Stimulated activated naive CD8-positive, alpha-beta T cell treated with anti-CD3 and anti-CD28 coated beads, Interleukin-15, amount 100 ng/mL, for 72 hours (primary cell): Measurements from ENCODE around the gene ESRRG.

Experiments
- ATAC-seq: fragments of 150-1000 bp; cut with Tn5 transposase; 2 replicates; pipeline ENCODE4 v1.10.0; 2021; ENCODE audit warnings: mild to moderate bottlenecking, moderate library complexity
- DNase-seq, 2 donors: peaks; one replicate each; pipeline ENCODE4 v3.0.0; 2021 to 2022
- H3K27ac Mint-ChIP-seq, 2 donors: one replicate each; pipeline ENCODE4 v1.8.0; 2022; ENCODE audit warnings: mild to moderate bottlenecking in 2 of 2, mixed read lengths in 2 of 2, moderate library complexity in 2 of 2
- H3K27me3 Mint-ChIP-seq: one replicate; pipeline ENCODE4 v1.8.0; 2022; ENCODE audit warnings: mixed read lengths
- H3K4me1 Mint-ChIP-seq: one replicate; pipeline ENCODE4 v1.8.0; 2022; ENCODE audit warnings: mild to moderate bottlenecking, mixed read lengths
- H3K4me3 Mint-ChIP-seq, 2 donors: one replicate each; pipeline ENCODE4 v1.8.0; 2022; ENCODE audit warnings: mild to moderate bottlenecking in 2 of 2, mixed read lengths in 2 of 2, moderate library complexity in 1 of 2
- H3K9me3 Mint-ChIP-seq, 2 donors: one replicate each; pipeline ENCODE4 v1.8.0; 2022; ENCODE audit warnings: mixed read lengths in 2 of 2

ESRRG gene

GRCh38 chr1:216617081-216617875 is 106.0 kb downstream of the ESRRG start:
- H3K9me3 Mint-ChIP-seq: peaks cover 0 to 8% of the 10 kb centered on the region in 2 donors
- no peak overlapping the region for H3K4me3 Mint-ChIP-seq
- DNase-seq: no peak
- no peaks in the 10 kb centered on the region for H3K4me1 Mint-ChIP-seq
- no peak for ATAC-seq
- H3K27me3 Mint-ChIP-seq: no peaks in the 10 kb centered on the region
- no peak overlapping the region for H3K27ac Mint-ChIP-seq

GRCh38 chr1:216616425-216616824 is 106.8 kb downstream of the ESRRG start:
- DNase-seq (no peak), ATAC-seq (no peak)
- peaks cover 0 to 1% of the 10 kb centered on the region in 2 donors for H3K9me3 Mint-ChIP-seq
- H3K27ac Mint-ChIP-seq: no peak overlapping the region
- no peaks in the 10 kb centered on the region for H3K4me1 Mint-ChIP-seq
- H3K4me3 Mint-ChIP-seq: no peak overlapping the region
- no peaks in the 10 kb centered on the region for H3K27me3 Mint-ChIP-seq

- no peaks in the 10 kb centered on the region for H3K4me1 Mint-ChIP-seq
- H3K27ac Mint-ChIP-seq: no peak overlapping the region
- DNase-seq: no peak
- H3K4me3 Mint-ChIP-seq: no peak overlapping the region
- no peaks in the 10 kb centered on the region for H3K9me3 Mint-ChIP-seq
- no peak for ATAC-seq
- no peaks in the 10 kb centered on the region for H3K27me3 Mint-ChIP-seq
Observed at GRCh38 chr1:216614011-216614934, 109.0 kb downstream of the ESRRG start.

GRCh38 chr1:216612291-216612690 is 110.9 kb downstream of the ESRRG start:
- H3K27ac Mint-ChIP-seq: no peak overlapping the region
- H3K4me1 Mint-ChIP-seq: no peaks in the 10 kb centered on the region
- no peaks in the 10 kb centered on the region for H3K27me3 Mint-ChIP-seq
- no peak for ATAC-seq
- no peaks in the 10 kb centered on the region for H3K9me3 Mint-ChIP-seq
- no peak for DNase-seq
- H3K4me3 Mint-ChIP-seq: no peak overlapping the region

GRCh38 chr1:216607067-216607697 is 116.0 kb downstream of the ESRRG start:
- H3K27me3 Mint-ChIP-seq: no peaks in the 10 kb centered on the region
- no peak overlapping the region for H3K27ac Mint-ChIP-seq
- DNase-seq (no peak), ATAC-seq (no peak)
- H3K4me3 Mint-ChIP-seq: no peak overlapping the region
- H3K4me1 Mint-ChIP-seq: no peaks in the 10 kb centered on the region
- H3K9me3 Mint-ChIP-seq: no peaks in the 10 kb centered on the region

- no peak for ATAC-seq
- Mint-ChIP-seq H3K4me3 (no peak overlapping the region), H3K9me3 (no peaks in the 10 kb centered on the region), H3K27ac (no peak overlapping the region), H3K4me1 (no peaks in the 10 kb centered on the region), H3K27me3 (peaks cover 9% of the 10 kb centered on the region)
- DNase-seq: no peak
Observed at GRCh38 chr1:216606047-216606637, 117.1 kb downstream of the ESRRG start.

GRCh38 chr1:216604771-216605170 is 118.5 kb downstream of the ESRRG start:
- no peaks in the 10 kb centered on the region for H3K4me1 Mint-ChIP-seq

GRCh38 chr1:216600730-216601609 is 122.3 kb downstream of the ESRRG start:
- peak; percentile 37 for ATAC-seq

More at GRCh38 chr1:216604771-216605170, 118.5 kb downstream of the ESRRG start:
- Mint-ChIP-seq H3K27me3 (peaks cover 23% of the 10 kb centered on the region), H3K4me3 (no peak overlapping the region), H3K9me3 (no peaks in the 10 kb centered on the region), H3K27ac (no peak overlapping the region)
- DNase-seq: no peak
- no peak for ATAC-seq

GRCh38 chr1:216599851-216600250 is 123.4 kb downstream of the ESRRG start:
- no peaks in the 10 kb centered on the region for H3K4me1 Mint-ChIP-seq
- ATAC-seq: no peak
- H3K4me3 Mint-ChIP-seq: no peak overlapping the region
- H3K27me3 Mint-ChIP-seq: peaks cover 26% of the 10 kb centered on the region
- no peak for DNase-seq
- no peak overlapping the region for H3K27ac Mint-ChIP-seq
- no peaks in the 10 kb centered on the region for H3K9me3 Mint-ChIP-seq

More at GRCh38 chr1:216600730-216601609, 122.3 kb downstream of the ESRRG start:
- no peaks in the 10 kb centered on the region for H3K9me3 Mint-ChIP-seq
- peak overlapping the region; percentile 52 to 59 for H3K4me3 Mint-ChIP-seq
- DNase-seq: no peak
- H3K27me3 Mint-ChIP-seq: peaks cover 26% of the 10 kb centered on the region
- no peak overlapping the region for H3K27ac Mint-ChIP-seq
- H3K4me1 Mint-ChIP-seq: no peaks in the 10 kb centered on the region

GRCh38 chr1:216598448-216598847 is 124.8 kb downstream of the ESRRG start:
- Mint-ChIP-seq H3K4me3 (no peak overlapping the region), H3K9me3 (no peaks in the 10 kb centered on the region), H3K27ac (no peak overlapping the region), H3K4me1 (no peaks in the 10 kb centered on the region), H3K27me3 (peaks cover 26% of the 10 kb centered on the region)
- DNase-seq: no peak
- ATAC-seq: no peak

- H3K9me3 Mint-ChIP-seq: peaks cover 0 to 7% of the 10 kb centered on the region in 2 donors
- no peak overlapping the region for H3K27ac Mint-ChIP-seq
- DNase-seq (no peak), ATAC-seq (no peak)
- peaks cover 19% of the 10 kb centered on the region for H3K27me3 Mint-ChIP-seq
- H3K4me3 Mint-ChIP-seq: no peak overlapping the region
- H3K4me1 Mint-ChIP-seq: no peaks in the 10 kb centered on the region
Observed at GRCh38 chr1:216596281-216596862, 126.9 kb downstream of the ESRRG start.

- no peak overlapping the region for H3K27ac Mint-ChIP-seq
- H3K4me3 Mint-ChIP-seq: no peak overlapping the region
- peaks cover 0 to 7% of the 10 kb centered on the region in 2 donors for H3K9me3 Mint-ChIP-seq
- DNase-seq: no peak
- no peak for ATAC-seq
- H3K4me1 Mint-ChIP-seq: no peaks in the 10 kb centered on the region
- no peaks in the 10 kb centered on the region for H3K27me3 Mint-ChIP-seq
Observed at GRCh38 chr1:216587715-216588114, 135.5 kb downstream of the ESRRG start.

GRCh38 chr1:216582151-216582550 is 141.1 kb downstream of the ESRRG start:
- no peak overlapping the region for H3K27ac Mint-ChIP-seq
- H3K4me1 Mint-ChIP-seq: no peaks in the 10 kb centered on the region
- no peak for DNase-seq
- H3K4me3 Mint-ChIP-seq: no peak overlapping the region
- no peaks in the 10 kb centered on the region for H3K27me3 Mint-ChIP-seq
- ATAC-seq: no peak
- peaks cover 7 to 10% of the 10 kb centered on the region in 2 donors for H3K9me3 Mint-ChIP-seq

GRCh38 chr1:216580538-216581057 is 142.6 kb downstream of the ESRRG start:
- Mint-ChIP-seq H3K4me3 (no peak overlapping the region), H3K27me3 (no peaks in the 10 kb centered on the region), H3K4me1 (no peaks in the 10 kb centered on the region), H3K9me3 (peaks cover 7 to 10% of the 10 kb centered on the region in 2 donors), H3K27ac (peak overlapping the region in 1 of 2 donors; percentile 70)
- ATAC-seq (no peak), DNase-seq (no peak)
